Stimulated activated effector memory CD8-positive, alpha-beta T cell treated with anti-CD3 and anti-CD28 coated beads, Interleukin-12 subunit alpha, Interleukin-12 subunit beta, amount 100 ng/mL, for 72 hours (primary cell): Measurements from ENCODE around the gene TRAT1.

Experiments used
- ATAC-seq: fragments of 150-1000 bp; cut with Tn5 transposase; 2 replicates; pipeline ENCODE4 v1.10.0; 2021
- DNase-seq, 2 donors: peaks; one replicate each; pipeline ENCODE4 v3.0.0; 2021 to 2022; ENCODE audit warnings: low spot score in 2 of 2
- H3K27ac Mint-ChIP-seq: one replicate; pipeline ENCODE4 v1.8.0; 2022; ENCODE audit warnings: mild to moderate bottlenecking, mixed read lengths
- H3K36me3 Mint-ChIP-seq: one replicate; pipeline ENCODE4 v1.8.0; 2022; ENCODE audit warnings: mild to moderate bottlenecking, mixed read lengths
- H3K4me1 Mint-ChIP-seq: one replicate; pipeline ENCODE4 v1.8.0; 2022; ENCODE audit warnings: mixed read lengths
- H3K4me3 Mint-ChIP-seq: one replicate; pipeline ENCODE4 v1.8.0; 2022; ENCODE audit warnings: mild to moderate bottlenecking, mixed read lengths
- H3K9me3 Mint-ChIP-seq: one replicate; pipeline ENCODE4 v1.8.0; 2022; ENCODE audit warnings: mixed read lengths

TRAT1 gene

DNA sequence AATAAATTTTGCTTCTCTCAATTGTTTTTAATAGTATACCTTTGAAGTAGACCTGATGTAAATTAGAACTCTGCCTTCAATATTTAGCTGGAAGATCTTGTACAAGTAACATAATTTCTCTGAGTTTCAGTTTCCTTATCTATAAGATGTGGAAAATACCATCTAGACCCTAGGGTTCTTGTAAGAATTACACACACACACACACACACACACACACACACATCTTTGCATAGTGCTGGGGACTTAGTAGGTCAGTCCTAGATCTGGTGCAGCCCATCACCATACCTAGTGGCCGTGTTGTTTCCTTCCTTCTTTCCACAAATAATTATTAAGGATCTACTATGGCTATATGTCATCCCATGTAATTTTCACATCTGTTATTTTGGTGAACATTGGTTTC, 11.0 kb downstream of the TRAT1 start:
- no peaks in the 10 kb centered on the region for H3K9me3 Mint-ChIP-seq
- H3K4me3 Mint-ChIP-seq = peak overlapping the region; percentile 54
- no peak for ATAC-seq
- DNase-seq = no peak
- peaks cover 42% of the 10 kb centered on the region for H3K36me3 Mint-ChIP-seq
- peaks cover 60% of the 10 kb centered on the region for H3K4me1 Mint-ChIP-seq
- peak overlapping the region; percentile 89 for H3K27ac Mint-ChIP-seq

GRCh38 chr3:108834551-108834950, 12.0 kb downstream of the TRAT1 start:
- DNase-seq (no peak), ATAC-seq (peak; percentile 66)
- H3K4me1 Mint-ChIP-seq = peaks cover 63% of the 10 kb centered on the region
- peak overlapping the region; percentile 89 for H3K27ac Mint-ChIP-seq
- peak overlapping the region; percentile 54 for H3K4me3 Mint-ChIP-seq
- H3K36me3 Mint-ChIP-seq = peaks cover 44% of the 10 kb centered on the region
- H3K9me3 Mint-ChIP-seq = no peaks in the 10 kb centered on the region

GRCh38 chr3:108835101-108835500, 12.5 kb downstream of the TRAT1 start:
- no peaks in the 10 kb centered on the region for H3K9me3 Mint-ChIP-seq
- peak overlapping the region; percentile 89 for H3K27ac Mint-ChIP-seq
- DNase-seq (no peak), ATAC-seq (peak; percentile 87)
- H3K36me3 Mint-ChIP-seq = peaks cover 49% of the 10 kb centered on the region
- peaks cover 58% of the 10 kb centered on the region for H3K4me1 Mint-ChIP-seq
- H3K4me3 Mint-ChIP-seq = peak overlapping the region; percentile 54

DNA sequence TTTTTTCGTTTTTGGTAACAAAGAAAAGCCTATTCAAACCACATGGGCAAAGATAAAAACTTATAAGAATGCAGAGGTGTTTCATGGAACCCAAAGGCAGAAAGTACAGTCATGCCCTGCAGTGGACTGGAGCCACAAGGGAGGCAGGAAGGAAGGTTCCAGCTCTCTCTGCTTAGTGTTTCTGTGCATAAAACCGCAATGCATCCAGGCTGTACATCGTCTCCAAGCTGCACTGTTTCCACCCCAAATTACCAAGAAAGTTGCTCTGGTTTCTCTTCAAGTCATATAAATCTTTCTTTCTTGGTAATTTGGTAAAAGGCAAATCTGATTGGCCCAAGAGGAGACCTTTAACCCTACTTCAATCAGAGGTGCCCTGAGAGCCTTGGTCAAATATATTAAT, 15.8 kb downstream of the TRAT1 start:
- peak overlapping the region; percentile 58 for H3K4me3 Mint-ChIP-seq

DNA sequence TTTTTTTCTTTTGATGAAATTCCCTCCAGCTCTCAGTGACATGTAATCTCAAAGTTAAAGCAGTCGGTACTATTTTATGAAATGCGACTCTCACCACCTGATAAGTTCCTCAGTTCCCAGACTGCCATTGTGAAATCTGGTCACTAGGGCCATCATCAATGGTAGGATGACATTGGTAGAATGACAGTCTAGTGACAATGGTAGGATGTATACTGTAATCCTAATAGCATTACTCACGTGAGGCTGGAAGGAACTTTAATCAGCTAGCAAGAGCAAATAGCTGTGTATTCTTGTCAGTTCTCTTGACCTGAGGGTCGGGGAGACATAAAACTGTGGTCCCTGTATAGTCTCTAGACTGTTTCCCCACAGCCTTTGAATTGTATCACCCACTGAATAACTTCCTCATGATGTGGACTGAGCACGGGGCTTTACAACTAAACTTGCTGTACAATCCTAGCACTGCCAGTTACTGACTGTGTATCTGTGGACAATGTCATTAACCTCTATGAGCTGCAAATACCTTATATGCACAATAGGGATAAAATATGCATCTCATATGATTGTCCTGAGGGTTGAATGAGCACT, 23.2 kb downstream of the TRAT1 start:
- Mint-ChIP-seq H3K4me1 (peaks cover 21% of the 10 kb centered on the region), H3K27ac (peak overlapping the region; percentile 13), H3K9me3 (no peaks in the 10 kb centered on the region), H3K36me3 (peaks cover 22% of the 10 kb centered on the region), H3K4me3 (no peak overlapping the region)
- DNase-seq = no peak
- peak; percentile 21 for ATAC-seq

More for the DNA sequence above, 15.8 kb downstream of the TRAT1 start:
- ATAC-seq (peak; percentile 79), DNase-seq (no peak)
- peak overlapping the region; percentile 91 for H3K27ac Mint-ChIP-seq
- H3K9me3 Mint-ChIP-seq = no peaks in the 10 kb centered on the region
- peaks cover 57% of the 10 kb centered on the region for H3K4me1 Mint-ChIP-seq
- peaks cover 39% of the 10 kb centered on the region for H3K36me3 Mint-ChIP-seq

- no peak for DNase-seq
- peaks cover 13% of the 10 kb centered on the region for H3K4me1 Mint-ChIP-seq
- H3K9me3 Mint-ChIP-seq = no peaks in the 10 kb centered on the region
- H3K4me3 Mint-ChIP-seq = no peak overlapping the region
- H3K27ac Mint-ChIP-seq = peak overlapping the region; percentile 6
- no peak for ATAC-seq
- peaks cover 36% of the 10 kb centered on the region for H3K36me3 Mint-ChIP-seq
These were observed 24.6 kb downstream of the TRAT1 start for GRCh38 chr3:108847187-108847586.

- ATAC-seq (no peak), DNase-seq (no peak)
- no peak overlapping the region for H3K4me3 Mint-ChIP-seq
- H3K27ac Mint-ChIP-seq = peak overlapping the region; percentile 6
- H3K9me3 Mint-ChIP-seq = no peaks in the 10 kb centered on the region
- peaks cover 53% of the 10 kb centered on the region for H3K36me3 Mint-ChIP-seq
- H3K4me1 Mint-ChIP-seq = no peaks in the 10 kb centered on the region
These were observed 26.5 kb downstream of the TRAT1 start for GRCh38 chr3:108849075-108849474.

DNA sequence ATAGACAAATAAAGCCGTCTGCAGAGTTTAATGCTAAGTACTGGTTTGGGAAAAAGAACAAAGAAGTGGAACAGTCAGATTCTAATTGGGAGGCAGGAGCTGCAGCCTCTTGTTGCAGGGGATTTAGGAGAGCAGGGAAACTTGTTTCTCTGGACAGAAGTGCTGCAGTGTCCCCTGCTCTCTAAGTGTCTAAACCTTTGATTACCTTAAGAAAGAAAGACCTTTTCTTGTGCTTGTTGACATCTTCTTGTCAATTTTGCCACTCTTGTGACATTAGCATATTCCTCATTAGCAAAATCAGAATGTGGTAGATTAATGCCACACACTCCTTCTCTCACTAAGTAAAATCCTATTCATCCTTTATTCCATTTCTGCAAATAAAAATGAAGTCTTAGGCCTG, 38.8 kb downstream of the TRAT1 start:
- H3K9me3 Mint-ChIP-seq = no peaks in the 10 kb centered on the region
- H3K4me1 Mint-ChIP-seq = peaks cover 25% of the 10 kb centered on the region
- no peak overlapping the region for H3K4me3 Mint-ChIP-seq
- peaks cover 23% of the 10 kb centered on the region for H3K36me3 Mint-ChIP-seq
- H3K27ac Mint-ChIP-seq = no peak overlapping the region
- DNase-seq (no peak), ATAC-seq (no peak)

DNA sequence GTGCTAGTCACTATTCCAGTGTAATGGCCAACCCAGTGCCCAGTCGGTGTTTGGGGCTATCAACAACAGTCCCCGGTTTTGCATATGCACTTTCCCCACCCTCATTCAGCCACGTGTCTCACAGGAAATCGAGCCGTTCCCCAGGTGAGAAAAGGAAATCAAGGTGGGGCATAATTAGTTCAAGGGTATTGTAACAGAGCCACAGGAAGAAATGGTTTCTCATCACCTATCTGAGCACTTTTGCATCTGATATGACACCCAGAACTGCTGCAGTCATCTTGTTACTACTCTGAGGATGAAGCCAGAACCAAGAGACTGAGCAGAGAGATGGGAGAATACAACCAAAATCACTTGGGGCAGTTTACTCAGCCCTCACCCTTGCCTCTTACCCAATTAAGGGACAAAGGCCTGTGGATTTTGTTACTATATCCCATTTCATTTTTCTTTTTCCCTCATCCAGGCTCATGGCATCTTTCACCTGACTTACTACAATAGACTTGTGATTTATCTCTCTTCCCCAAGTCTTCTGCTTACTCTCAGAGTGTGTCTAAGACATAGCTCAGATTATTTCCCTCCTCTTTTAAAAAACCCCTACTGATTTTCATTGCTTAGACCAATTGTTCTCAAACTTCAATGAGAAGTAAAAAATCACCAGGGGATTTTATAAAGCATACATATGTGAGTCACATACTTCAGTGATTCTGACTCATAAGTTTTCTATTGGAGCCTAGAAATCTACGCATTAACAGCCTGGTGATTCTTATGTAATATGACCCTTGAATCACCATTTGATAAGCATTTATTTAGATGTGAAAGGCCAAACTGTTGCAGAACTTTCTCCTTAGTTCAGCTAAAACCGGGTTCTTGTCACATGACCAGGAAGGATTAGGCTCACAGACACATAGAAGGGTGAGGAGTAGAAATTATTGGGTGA, 40.5 kb downstream of the TRAT1 start:
- H3K36me3 Mint-ChIP-seq = peaks cover 19% of the 10 kb centered on the region
- ATAC-seq = peak; percentile 93
- peak overlapping the region; percentile 25 for H3K4me3 Mint-ChIP-seq
- DNase-seq = no peak
- peak overlapping the region; percentile 67 for H3K27ac Mint-ChIP-seq
- H3K9me3 Mint-ChIP-seq = no peaks in the 10 kb centered on the region
- peaks cover 25% of the 10 kb centered on the region for H3K4me1 Mint-ChIP-seq

- H3K36me3 Mint-ChIP-seq = peaks cover 19% of the 10 kb centered on the region
- peaks cover 25% of the 10 kb centered on the region for H3K4me1 Mint-ChIP-seq
- no peak overlapping the region for H3K27ac Mint-ChIP-seq
- ATAC-seq = no peak
- H3K4me3 Mint-ChIP-seq = no peak overlapping the region
- no peaks in the 10 kb centered on the region for H3K9me3 Mint-ChIP-seq
- DNase-seq = no peak
These were observed 41.2 kb downstream of the TRAT1 start for GRCh38 chr3:108863799-108864135.

GRCh38 chr3:108877901-108878300, 55.3 kb downstream of the TRAT1 start:
- no peak overlapping the region for H3K4me3 Mint-ChIP-seq
- ATAC-seq = peak; percentile 69
- no peaks in the 10 kb centered on the region for H3K4me1 Mint-ChIP-seq
- H3K27ac Mint-ChIP-seq = no peak overlapping the region
- DNase-seq = no peak
- no peaks in the 10 kb centered on the region for H3K36me3 Mint-ChIP-seq
- no peaks in the 10 kb centered on the region for H3K9me3 Mint-ChIP-seq

GRCh38 chr3:108879915-108880314, 57.3 kb downstream of the TRAT1 start:
- DNase-seq = no peak
- no peaks in the 10 kb centered on the region for H3K36me3 Mint-ChIP-seq

DNA sequence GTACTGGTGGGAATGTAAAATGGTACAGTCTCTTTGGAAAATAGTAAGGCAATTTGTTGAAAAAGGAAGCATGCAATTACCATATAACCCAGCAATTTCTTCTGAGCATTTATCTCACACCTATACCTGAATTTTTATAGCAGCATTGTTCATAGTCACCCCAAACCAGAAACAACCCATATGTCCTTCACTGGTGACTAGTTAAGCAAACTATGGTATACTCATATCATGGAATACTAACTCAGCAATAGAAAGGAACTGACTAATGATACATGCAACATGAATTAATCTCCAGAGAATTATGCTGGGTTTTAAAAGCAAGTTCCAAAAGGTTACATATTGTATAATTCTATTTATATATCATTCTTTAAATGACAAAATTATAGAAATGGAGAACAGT, 60.2 kb downstream of the TRAT1 start:
- no peak overlapping the region for H3K4me3 Mint-ChIP-seq
- DNase-seq (no peak), ATAC-seq (peak; percentile 65)
- H3K4me1 Mint-ChIP-seq = no peaks in the 10 kb centered on the region
- H3K9me3 Mint-ChIP-seq = no peaks in the 10 kb centered on the region
- H3K27ac Mint-ChIP-seq = no peak overlapping the region
- no peaks in the 10 kb centered on the region for H3K36me3 Mint-ChIP-seq

More at GRCh38 chr3:108879915-108880314, 57.3 kb downstream of the TRAT1 start:
- H3K4me3 Mint-ChIP-seq = no peak overlapping the region
- ATAC-seq = no peak
- no peak overlapping the region for H3K27ac Mint-ChIP-seq
- H3K4me1 Mint-ChIP-seq = no peaks in the 10 kb centered on the region
- H3K9me3 Mint-ChIP-seq = no peaks in the 10 kb centered on the region

GRCh38 chr3:108883373-108883772, 60.8 kb downstream of the TRAT1 start:
- H3K36me3 Mint-ChIP-seq = no peaks in the 10 kb centered on the region
- no peaks in the 10 kb centered on the region for H3K9me3 Mint-ChIP-seq
- ATAC-seq (no peak), DNase-seq (no peak)
- no peaks in the 10 kb centered on the region for H3K4me1 Mint-ChIP-seq
- no peak overlapping the region for H3K27ac Mint-ChIP-seq
- no peak overlapping the region for H3K4me3 Mint-ChIP-seq

DNA sequence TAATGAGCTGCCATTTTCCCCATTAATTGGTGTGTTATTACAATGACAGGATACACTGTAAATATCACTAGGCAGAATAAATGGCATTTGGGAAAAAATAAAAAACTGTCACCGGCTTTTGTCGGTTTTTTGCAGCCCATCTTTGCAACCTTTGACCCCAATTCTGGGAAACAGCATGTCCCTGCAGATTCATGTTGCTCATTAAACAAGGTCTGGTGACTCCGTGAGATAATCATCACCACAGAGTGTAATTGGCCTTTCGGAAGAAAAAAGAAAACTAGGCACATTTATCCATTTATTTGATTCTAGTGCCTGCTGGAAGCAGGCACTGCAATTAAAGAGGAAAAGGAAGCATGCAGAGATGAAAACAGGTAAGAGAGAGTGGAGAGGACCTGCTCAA, 64.5 kb downstream of the TRAT1 start:
- H3K36me3 Mint-ChIP-seq = no peaks in the 10 kb centered on the region
- no peak overlapping the region for H3K27ac Mint-ChIP-seq
- H3K4me1 Mint-ChIP-seq = no peaks in the 10 kb centered on the region
- no peak overlapping the region for H3K4me3 Mint-ChIP-seq
- no peaks in the 10 kb centered on the region for H3K9me3 Mint-ChIP-seq
- DNase-seq (no peak), ATAC-seq (no peak)

- no peaks in the 10 kb centered on the region for H3K36me3 Mint-ChIP-seq
- ATAC-seq = no peak
- H3K27ac Mint-ChIP-seq = no peak overlapping the region
- H3K4me1 Mint-ChIP-seq = no peaks in the 10 kb centered on the region
- no peak overlapping the region for H3K4me3 Mint-ChIP-seq
- H3K9me3 Mint-ChIP-seq = no peaks in the 10 kb centered on the region
- DNase-seq = no peak
These were observed 65.2 kb downstream of the TRAT1 start for GRCh38 chr3:108887777-108888176.
